ENCODE data around the gene CHDH.

CHDH gene

GRCh38 chr3:53849916-53850315 is 3.7 kb upstream of the CHDH start:
- DNase-seq (ENCODE audit: low read depth, low spot score) = no peak

GRCh38 chr3:53846851-53847155 is 584 bp upstream of the CHDH start:
- DNase-seq (ENCODE audit: low read depth, low spot score) = no peak

GRCh38 chr3:53845881-53846133 is 412 bp downstream of the CHDH start:
- no peak for DNase-seq (ENCODE audit: low read depth, low spot score)

GRCh38 chr3:53845103-53845880 is 927 bp downstream of the CHDH start:
- peak; percentile 72 for DNase-seq (ENCODE audit: low read depth, low spot score)

- DNase-seq (ENCODE audit: low read depth, low spot score) = no peak
Observed at GRCh38 chr3:53844262-53845102, 1.7 kb downstream of the CHDH start.

- DNase-seq (ENCODE audit: low read depth, low spot score) = no peak
Observed at GRCh38 chr3:53843195-53844177, 2.7 kb downstream of the CHDH start.

- DNase-seq (ENCODE audit: low read depth, low spot score) = peak; percentile 72
Observed at GRCh38 chr3:53842436-53843194, 3.6 kb downstream of the CHDH start.

GRCh38 chr3:53841296-53841695 is 4.9 kb downstream of the CHDH start:
- no peak for DNase-seq (ENCODE audit: low read depth, low spot score)

- no peak for DNase-seq (ENCODE audit: low read depth, low spot score)
Observed at GRCh38 chr3:53837331-53837730, 8.9 kb downstream of the CHDH start.

- no peak for DNase-seq (ENCODE audit: low read depth, low spot score)
Observed at GRCh38 chr3:53836084-53836872, 9.9 kb downstream of the CHDH start.

GRCh38 chr3:53835257-53835656 is 11.0 kb downstream of the CHDH start:
- no peak for DNase-seq (ENCODE audit: low read depth, low spot score)

- DNase-seq (ENCODE audit: low read depth, low spot score) = no peak
Observed at GRCh38 chr3:53834429-53835095, 11.7 kb downstream of the CHDH start.

GRCh38 chr3:53833700-53834099 is 12.5 kb downstream of the CHDH start:
- no peak for DNase-seq (ENCODE audit: low read depth, low spot score)

GRCh38 chr3:53833053-53833645 is 13.1 kb downstream of the CHDH start:
- DNase-seq (ENCODE audit: low read depth, low spot score) = no peak

GRCh38 chr3:53830944-53831343 is 15.3 kb downstream of the CHDH start:
- no peak for DNase-seq (ENCODE audit: low read depth, low spot score)

- DNase-seq (ENCODE audit: low read depth, low spot score) = no peak
Observed at GRCh38 chr3:53829605-53830004, 16.6 kb downstream of the CHDH start.

GRCh38 chr3:53828581-53828980 is 17.6 kb downstream of the CHDH start:
- DNase-seq (ENCODE audit: low read depth, low spot score) = no peak

- no peak for DNase-seq (ENCODE audit: low read depth, low spot score)
Observed at GRCh38 chr3:53826048-53826447, 20.2 kb downstream of the CHDH start.

GRCh38 chr3:53824795-53825194 is 21.4 kb downstream of the CHDH start:
- no peak for DNase-seq (ENCODE audit: low read depth, low spot score)
